22Rv1 (cell line): ENCODE data around the gene KREMEN1.
A peak's percentile ranks its signal among the peaks of the same experiment; 100 is the strongest.

ENCODE experiments used
- H3K27ac ChIP-seq: fragments of 450-650 bp; 2 replicates; pipeline ENCODE4 v1.5.1; 2017
- ZFX ChIP-seq: fragments of 450-650 bp; IDR thresholded peaks from 2 replicates; pipeline ENCODE4 v1.6.1; 2017; ENCODE audit warnings: antibody characterized with exemption, borderline replicate concordance
- TF ChIP-seq, protein P1 (sequence below): fragments of 450-650 bp; IDR thresholded peaks from 2 replicates; pipeline ENCODE4 v1.5.1; 2017; ENCODE audit warnings: mild to moderate bottlenecking

Gene KREMEN1

DNA sequence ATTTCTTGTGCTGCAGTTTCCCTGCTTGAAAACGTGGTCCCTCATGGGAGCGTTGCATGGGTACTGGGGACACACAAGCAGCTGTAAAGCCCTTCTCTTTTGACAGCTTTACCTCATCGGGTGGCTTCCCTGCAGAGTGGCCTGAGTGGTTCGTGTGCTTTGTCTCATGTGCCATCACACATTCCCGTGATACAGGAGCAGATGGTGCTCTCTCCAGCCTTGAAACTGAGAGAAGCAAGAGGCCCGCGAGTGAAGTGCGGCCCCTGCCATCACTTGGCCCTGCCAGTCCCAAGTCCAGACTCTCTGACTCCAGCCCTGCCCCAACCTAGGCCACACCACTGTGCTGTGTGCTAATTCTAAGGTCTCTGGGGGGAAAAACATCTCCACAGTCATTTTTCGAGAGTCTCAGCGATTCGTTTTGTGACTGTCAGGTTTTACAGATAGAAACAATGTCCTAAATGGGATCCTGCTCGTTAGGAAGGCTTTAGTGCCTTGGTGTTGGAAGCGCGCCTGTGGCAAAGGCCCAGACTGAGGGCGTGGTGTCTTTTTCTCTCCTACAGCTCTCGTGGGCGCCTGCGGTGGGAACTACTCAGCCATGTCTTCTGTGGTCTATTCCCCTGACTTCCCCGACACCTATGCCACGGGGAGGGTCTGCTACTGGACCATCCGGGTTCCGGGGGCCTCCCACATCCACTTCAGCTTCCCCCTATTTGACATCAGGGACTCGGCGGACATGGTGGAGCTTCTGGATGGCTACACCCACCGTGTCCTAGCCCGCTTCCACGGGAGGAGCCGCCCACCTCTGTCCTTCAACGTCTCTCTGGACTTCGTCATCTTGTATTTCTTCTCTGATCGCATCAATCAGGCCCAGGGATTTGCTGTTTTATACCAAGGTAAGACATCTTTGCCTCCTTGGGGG, 64.2 kb downstream of the KREMEN1 start:
- TF ChIP-seq, protein P1, sequence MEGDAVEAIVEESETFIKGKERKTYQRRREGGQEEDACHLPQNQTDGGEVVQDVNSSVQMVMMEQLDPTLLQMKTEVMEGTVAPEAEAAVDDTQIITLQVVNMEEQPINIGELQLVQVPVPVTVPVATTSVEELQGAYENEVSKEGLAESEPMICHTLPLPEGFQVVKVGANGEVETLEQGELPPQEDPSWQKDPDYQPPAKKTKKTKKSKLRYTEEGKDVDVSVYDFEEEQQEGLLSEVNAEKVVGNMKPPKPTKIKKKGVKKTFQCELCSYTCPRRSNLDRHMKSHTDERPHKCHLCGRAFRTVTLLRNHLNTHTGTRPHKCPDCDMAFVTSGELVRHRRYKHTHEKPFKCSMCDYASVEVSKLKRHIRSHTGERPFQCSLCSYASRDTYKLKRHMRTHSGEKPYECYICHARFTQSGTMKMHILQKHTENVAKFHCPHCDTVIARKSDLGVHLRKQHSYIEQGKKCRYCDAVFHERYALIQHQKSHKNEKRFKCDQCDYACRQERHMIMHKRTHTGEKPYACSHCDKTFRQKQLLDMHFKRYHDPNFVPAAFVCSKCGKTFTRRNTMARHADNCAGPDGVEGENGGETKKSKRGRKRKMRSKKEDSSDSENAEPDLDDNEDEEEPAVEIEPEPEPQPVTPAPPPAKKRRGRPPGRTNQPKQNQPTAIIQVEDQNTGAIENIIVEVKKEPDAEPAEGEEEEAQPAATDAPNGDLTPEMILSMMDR: peak; percentile 66
- no peak for TF ChIP-seq ZFX

DNA sequence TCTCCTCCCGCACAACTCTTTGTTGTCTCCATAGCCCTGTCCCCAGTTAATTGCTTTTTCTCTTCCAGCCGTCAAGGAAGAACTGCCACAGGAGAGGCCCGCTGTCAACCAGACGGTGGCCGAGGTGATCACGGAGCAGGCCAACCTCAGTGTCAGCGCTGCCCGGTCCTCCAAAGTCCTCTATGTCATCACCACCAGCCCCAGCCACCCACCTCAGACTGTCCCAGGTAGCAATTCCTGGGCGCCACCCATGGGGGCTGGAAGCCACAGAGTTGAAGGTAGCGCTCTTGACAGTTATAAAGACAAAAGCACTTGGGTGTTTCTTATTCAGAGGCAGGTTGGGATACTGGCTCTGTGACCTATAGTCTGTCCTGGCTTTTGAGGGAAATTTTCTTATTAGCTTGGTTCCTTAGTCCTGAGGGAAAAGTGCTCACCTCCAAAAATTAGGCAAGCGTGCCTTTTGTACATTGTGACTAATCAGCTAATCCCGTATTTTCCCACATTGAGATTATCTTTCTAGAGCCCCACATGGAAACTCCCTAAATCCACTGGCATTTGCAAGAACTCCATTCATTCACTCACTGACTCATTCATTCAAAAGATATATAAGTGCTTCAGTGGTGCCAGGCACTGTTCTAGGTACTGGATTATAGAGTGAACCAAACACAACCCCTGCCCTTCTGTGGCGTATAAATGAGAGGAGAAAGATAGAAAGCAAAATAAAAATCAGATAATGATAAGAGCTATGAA, 65.9 kb downstream of the KREMEN1 start:
- no peak overlapping the region for H3K27ac ChIP-seq
- no peak for TF ChIP-seq ZFX
- TF ChIP-seq, protein P1: no peak

More for the DNA sequence above, 64.2 kb downstream of the KREMEN1 start:
- no peak overlapping the region for H3K27ac ChIP-seq

DNA sequence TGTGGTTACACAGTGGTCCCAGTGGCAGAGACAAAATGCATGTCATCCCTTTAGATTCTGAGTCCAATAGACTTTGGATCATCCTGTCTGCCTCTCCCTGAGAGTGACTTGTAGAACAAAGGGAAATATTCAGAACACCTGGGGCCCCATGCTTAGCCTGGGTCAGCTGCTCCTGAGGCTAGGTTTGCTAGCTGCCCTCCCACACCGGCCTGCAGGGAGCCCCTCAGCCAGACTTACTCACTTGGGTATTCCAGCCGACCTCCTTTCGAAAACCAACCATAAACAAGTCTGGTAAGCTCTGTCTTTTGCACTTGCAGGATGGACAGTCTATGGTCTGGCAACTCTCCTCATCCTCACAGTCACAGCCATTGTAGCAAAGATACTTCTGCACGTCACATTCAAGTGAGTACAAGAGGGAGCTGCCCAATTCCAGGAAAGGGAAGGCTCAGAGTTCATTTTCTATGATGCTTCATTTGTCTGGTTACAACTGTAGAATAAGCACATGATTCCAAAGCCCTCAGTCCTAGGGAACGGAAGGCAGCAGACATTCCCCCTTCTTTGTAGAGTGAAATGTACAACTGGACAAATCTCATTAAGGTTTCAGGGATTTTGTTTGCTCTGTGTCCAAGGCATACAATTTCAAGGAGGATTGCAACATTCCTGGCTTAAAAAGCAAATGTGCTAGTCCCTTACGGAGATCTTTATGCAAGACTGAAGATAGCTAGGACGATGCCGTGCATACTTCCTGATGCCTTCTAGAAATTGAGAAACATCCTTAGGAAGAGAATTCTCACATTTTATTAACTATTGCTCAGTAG, 67.3 kb downstream of the KREMEN1 start:
- no peak overlapping the region for H3K27ac ChIP-seq
- no peak for TF ChIP-seq ZFX
- TF ChIP-seq, protein P1: no peak

DNA sequence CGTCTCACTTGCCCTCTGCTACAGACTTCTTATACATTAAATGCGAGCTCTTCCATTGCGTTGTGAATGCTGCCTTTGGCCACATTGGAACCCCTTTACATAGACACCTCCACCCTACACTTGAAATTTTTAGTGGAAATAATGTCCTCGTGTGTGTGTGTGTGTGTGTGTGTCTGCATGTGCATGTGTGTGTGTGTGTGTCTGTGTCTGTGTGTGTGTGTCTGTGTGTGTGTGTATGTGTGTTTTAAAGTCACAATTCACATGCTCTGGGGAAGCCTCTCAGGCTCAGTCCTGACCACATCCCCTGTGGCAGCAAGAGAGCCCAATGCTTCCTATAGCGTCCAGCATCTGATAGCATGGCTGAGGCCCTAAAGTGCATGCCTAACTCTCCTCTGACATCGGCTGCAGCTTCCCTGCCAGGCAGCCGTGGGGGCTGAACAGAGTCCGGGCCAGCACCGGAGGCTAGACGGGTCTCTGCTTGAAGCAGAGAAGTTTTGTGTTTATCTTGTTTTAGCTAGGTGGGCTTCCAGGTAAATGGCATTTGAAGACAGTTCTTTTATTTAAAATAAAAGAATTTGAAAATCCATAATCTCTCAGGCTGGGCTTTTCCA, 68.3 kb downstream of the KREMEN1 start:
- no peak overlapping the region for H3K27ac ChIP-seq
- TF ChIP-seq, protein P1: no peak
- no peak for TF ChIP-seq ZFX

DNA sequence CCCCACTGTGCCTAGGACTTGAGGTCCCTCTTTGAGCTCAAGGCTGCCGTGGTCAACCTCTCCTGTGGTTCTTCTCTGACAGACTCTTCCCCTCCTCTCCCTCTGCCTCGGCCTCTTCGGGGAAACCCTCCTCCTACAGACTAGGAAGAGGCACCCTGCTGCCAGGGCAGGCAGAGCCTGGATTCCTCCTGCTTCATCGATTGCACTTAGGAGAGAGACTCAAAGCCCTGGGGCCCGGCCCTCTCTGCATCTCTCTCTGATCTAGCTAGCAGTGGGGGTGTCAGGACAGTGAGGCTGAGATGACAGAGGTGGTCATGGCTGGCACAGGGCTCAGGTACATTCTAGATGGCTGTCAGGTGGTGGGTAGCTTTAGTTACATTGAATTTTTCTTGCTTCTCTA, 69.3 kb downstream of the KREMEN1 start:
- TF ChIP-seq ZFX: no peak
- TF ChIP-seq, protein P1: no peak
- no peak overlapping the region for H3K27ac ChIP-seq

DNA sequence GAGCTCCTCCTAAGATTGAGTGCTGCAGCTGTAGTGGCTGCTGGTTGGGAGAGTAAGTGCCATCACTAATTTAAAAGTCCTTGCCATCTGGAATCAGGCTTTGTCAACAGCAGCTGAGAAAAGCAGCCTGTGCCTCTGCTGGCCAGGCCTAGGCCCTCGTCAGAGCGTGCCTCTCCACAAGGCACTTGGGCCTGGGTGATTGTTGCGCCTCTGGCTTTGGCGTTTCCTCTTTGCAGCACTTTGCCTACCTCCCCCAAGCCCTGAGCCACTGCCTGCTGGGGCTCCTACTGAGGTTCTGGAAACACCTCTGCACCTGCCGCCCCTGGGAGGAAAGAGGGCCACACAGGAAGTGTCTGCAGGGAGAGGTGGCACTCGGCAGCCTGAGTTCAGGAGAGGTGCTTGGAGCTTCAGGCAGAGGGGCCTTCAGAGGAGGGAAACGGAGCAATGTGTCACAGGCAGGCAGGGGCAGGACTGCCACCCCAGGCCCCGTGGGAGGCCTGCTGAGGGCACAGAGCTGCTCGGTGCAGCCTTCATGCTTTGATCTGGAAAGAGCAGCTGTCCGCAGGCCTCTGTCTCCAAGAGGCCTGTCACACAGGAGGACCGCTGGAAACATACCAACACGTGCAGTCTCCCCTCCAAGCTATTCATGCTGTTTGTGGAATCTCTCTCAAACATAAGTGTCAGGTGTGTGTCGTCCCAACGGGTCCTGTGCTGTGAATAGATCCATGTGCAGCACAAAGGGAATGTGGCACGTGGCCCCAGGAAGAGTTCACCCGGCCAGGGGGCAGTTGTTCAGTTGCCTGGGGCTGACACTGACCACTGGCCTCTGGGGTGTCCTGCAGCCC, 71.3 kb downstream of the KREMEN1 start:
- H3K27ac ChIP-seq: no peak overlapping the region
- TF ChIP-seq, protein P1: no peak
- no peak for TF ChIP-seq ZFX
